Glutamatergic neuron (in vitro differentiated cells): Measurements from ENCODE around the gene RNF148. TPM values are rescaled to one million over a fixed set of nuclear protein-coding genes. Genes with fewer than 3 reads are reported as not detected.

ENCODE experiments used
- DNase-seq: peaks from one replicate; pipeline ENCODE4 v3.0.0; 2022
- H3K27ac Mint-ChIP-seq: one replicate; pipeline ENCODE4 v1.8.0; 2020; ENCODE audit warnings: mild to moderate bottlenecking, mixed read lengths, inconsistent platforms; ENCODE audit not compliant: unreplicated experiment
- H3K27me3 Mint-ChIP-seq: one replicate; pipeline ENCODE4 v1.8.0; 2020; ENCODE audit warnings: mild to moderate bottlenecking, moderate library complexity, mixed read lengths, inconsistent platforms; ENCODE audit not compliant: unreplicated experiment
- H3K36me3 Mint-ChIP-seq: one replicate; pipeline ENCODE4 v1.8.0; 2020; ENCODE audit warnings: mild to moderate bottlenecking, mixed read lengths, inconsistent platforms; ENCODE audit not compliant: unreplicated experiment
- H3K4me1 Mint-ChIP-seq: one replicate; pipeline ENCODE4 v1.8.0; 2020; ENCODE audit warnings: mild to moderate bottlenecking, low read depth, mixed read lengths, inconsistent platforms; ENCODE audit not compliant: unreplicated experiment
- H3K4me3 Mint-ChIP-seq: one replicate; pipeline ENCODE4 v1.8.0; 2020; ENCODE audit warnings: mild to moderate bottlenecking, mixed read lengths, inconsistent platforms; ENCODE audit not compliant: unreplicated experiment
- H3K9me3 Mint-ChIP-seq: one replicate; pipeline ENCODE4 v1.8.0; 2020; ENCODE audit warnings: mild to moderate bottlenecking, moderate library complexity, mixed read lengths, inconsistent platforms; ENCODE audit not compliant: unreplicated experiment
- total RNA-seq: library from RNA; stranded (reverse); fragmentation: NEBNext Ultra II Directional; extraction: Animal tissue kit (Norgen Biotek cat#: 25700); gene quantifications from one replicate; pipeline ENCODE4 v1.2.1, GENCODE V29; 2021; ENCODE audit not compliant: unreplicated experiment
- TF ChIP-seq, protein P1 (sequence below): fragments of 200-600 bp; sonication (generic); IDR thresholded peaks from one replicate; pipeline ENCODE4 v1.5.0; 2021; ENCODE audit not compliant: partially characterized antibody, unreplicated experiment

RNF148 gene
- total RNA-seq, 1 donor from 2014 or later = not detected

GRCh38 chr7:122724366-122724765, 21.6 kb upstream of the RNF148 start:
- Mint-ChIP-seq H3K27me3 (no peaks in the 10 kb centered on the region), H3K36me3 (no peaks in the 10 kb centered on the region), H3K4me3 (no peak overlapping the region), H3K4me1 (no peaks in the 10 kb centered on the region), H3K27ac (no peak overlapping the region), H3K9me3 (no peaks in the 10 kb centered on the region)
- TF ChIP-seq, protein P1, sequence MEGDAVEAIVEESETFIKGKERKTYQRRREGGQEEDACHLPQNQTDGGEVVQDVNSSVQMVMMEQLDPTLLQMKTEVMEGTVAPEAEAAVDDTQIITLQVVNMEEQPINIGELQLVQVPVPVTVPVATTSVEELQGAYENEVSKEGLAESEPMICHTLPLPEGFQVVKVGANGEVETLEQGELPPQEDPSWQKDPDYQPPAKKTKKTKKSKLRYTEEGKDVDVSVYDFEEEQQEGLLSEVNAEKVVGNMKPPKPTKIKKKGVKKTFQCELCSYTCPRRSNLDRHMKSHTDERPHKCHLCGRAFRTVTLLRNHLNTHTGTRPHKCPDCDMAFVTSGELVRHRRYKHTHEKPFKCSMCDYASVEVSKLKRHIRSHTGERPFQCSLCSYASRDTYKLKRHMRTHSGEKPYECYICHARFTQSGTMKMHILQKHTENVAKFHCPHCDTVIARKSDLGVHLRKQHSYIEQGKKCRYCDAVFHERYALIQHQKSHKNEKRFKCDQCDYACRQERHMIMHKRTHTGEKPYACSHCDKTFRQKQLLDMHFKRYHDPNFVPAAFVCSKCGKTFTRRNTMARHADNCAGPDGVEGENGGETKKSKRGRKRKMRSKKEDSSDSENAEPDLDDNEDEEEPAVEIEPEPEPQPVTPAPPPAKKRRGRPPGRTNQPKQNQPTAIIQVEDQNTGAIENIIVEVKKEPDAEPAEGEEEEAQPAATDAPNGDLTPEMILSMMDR = no peak
- DNase-seq = no peak

GRCh38 chr7:122719010-122719578, 16.4 kb upstream of the RNF148 start:
- H3K4me1 Mint-ChIP-seq = no peaks in the 10 kb centered on the region
- no peak overlapping the region for H3K4me3 Mint-ChIP-seq
- no peak overlapping the region for H3K27ac Mint-ChIP-seq
- no peaks in the 10 kb centered on the region for H3K36me3 Mint-ChIP-seq
- H3K27me3 Mint-ChIP-seq = no peaks in the 10 kb centered on the region
- TF ChIP-seq, protein P1 = no peak
- H3K9me3 Mint-ChIP-seq = no peaks in the 10 kb centered on the region
- no peak for DNase-seq

DNA sequence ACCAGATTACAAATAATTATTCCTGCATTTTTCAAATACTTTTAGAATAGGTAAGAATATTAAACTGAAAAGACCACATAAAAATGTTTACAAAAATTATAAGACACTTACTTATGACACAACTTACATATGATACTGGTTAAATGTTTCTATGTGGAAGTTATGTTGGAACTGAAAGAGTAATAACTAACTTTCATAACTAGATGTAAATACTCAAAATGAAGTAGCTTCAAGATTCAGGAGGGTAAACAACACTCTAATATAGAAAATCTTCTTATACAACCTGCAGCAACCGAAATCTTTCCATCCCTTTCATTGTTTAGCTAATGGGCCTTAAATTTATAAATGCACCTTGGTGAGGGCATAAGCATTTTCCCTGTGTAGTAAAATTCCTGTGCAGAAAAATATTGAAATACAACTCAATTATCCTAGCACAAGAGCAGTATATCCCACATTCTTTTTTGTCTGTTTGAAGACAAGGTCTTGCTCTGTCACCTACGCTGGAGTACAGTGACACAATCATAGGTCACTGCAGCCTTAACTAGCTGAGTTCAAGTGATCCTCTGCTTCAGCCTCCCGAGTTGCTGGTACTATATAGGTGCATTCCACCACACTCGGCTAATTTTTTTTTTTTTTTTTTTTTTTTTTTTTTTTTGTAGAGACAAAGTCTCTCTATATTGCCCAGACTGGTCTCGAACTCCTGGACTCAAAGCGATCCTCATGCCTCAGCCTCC, 14.8 kb upstream of the RNF148 start:
- no peak overlapping the region for H3K27ac Mint-ChIP-seq
- no peaks in the 10 kb centered on the region for H3K4me1 Mint-ChIP-seq
- no peaks in the 10 kb centered on the region for H3K27me3 Mint-ChIP-seq
- H3K36me3 Mint-ChIP-seq = no peaks in the 10 kb centered on the region
- H3K9me3 Mint-ChIP-seq = no peaks in the 10 kb centered on the region
- TF ChIP-seq, protein P1 = no peak
- no peak overlapping the region for H3K4me3 Mint-ChIP-seq
- DNase-seq = no peak

- TF ChIP-seq, protein P1 = no peak
- Mint-ChIP-seq H3K27me3 (no peaks in the 10 kb centered on the region), H3K9me3 (no peaks in the 10 kb centered on the region), H3K27ac (no peak overlapping the region), H3K4me3 (no peak overlapping the region), H3K4me1 (no peaks in the 10 kb centered on the region), H3K36me3 (no peaks in the 10 kb centered on the region)
- no peak for DNase-seq
These were observed 12.5 kb upstream of the RNF148 start for GRCh38 chr7:122715183-122715582.

DNA sequence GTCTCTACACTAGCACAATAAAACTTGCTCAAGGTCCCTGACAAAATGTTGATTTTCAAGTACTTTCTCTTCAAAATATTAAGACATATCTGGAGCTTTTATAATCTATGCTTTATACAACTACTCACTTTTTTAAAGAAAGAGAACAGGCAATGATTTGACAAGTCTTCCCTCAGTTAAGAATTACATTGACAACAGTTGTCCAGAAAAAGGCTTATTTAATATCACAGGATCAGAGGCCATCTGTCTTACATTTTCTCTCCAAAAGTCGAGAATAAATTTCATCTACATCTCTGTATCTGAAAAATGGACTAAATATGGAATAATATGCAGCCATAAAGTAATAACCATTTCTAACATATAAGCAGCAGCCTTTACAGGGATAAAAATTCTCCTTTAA, 8.2 kb upstream of the RNF148 start:
- no peak for DNase-seq
- TF ChIP-seq, protein P1 = no peak
- Mint-ChIP-seq H3K4me3 (no peak overlapping the region), H3K4me1 (no peaks in the 10 kb centered on the region), H3K27ac (no peak overlapping the region), H3K27me3 (no peaks in the 10 kb centered on the region), H3K9me3 (no peaks in the 10 kb centered on the region), H3K36me3 (no peaks in the 10 kb centered on the region)
